ENCODE data around the gene HSPE1. TPM values are rescaled to one million over a fixed set of nuclear protein-coding genes. Genes with fewer than 3 reads are reported as not detected.

HSPE1 gene
- total and polyA plus RNA-seq, 8 donors: 17.1 to 98.6 (median 38.3) TPM

DNA sequence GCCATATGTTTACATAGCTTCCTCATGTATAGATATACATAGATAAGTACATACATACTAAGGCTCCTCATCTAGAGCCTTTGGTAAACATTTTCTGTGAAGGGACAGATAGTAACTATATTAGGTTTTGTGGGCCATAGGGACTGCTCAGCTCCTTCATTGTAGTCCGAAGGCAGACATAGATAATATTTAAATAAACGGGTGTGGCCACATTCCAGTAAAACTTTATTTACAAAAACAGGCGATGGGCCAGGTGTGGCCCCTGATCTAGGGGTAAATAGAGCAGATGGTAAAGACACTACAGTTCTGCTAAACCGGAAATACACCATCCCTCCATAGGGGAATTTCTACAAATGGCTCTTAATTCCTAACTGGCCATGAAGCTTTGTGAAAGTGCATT lies 39.5 kb upstream of the HSPE1 start:
- FAIRE-seq: no peak
- H3K4me3 ChIP-seq: no peak overlapping the region
- no peaks in the 10 kb centered on the region for H3K4me1 ChIP-seq
- no peaks in the 10 kb centered on the region for H3K9me3 ChIP-seq
- no peak for DNase-seq
- TF ChIP-seq CTCF (IDR thresholded peaks at IDR 0.05): no peak
- no peak overlapping the region for H3K27ac ChIP-seq
- no peak for ATAC-seq
- WGBS, 2 donors: 76 to 83% methylated on average over 4 of the region's 4 CpGs
- intact Hi-C loops (cut with DNase I): no loop called here
- no peaks in the 10 kb centered on the region for H3K27me3 ChIP-seq
- peaks cover 0 to 14% (median 11%) of the 10 kb centered on the region in 3 donors for H3K36me3 ChIP-seq

DNA sequence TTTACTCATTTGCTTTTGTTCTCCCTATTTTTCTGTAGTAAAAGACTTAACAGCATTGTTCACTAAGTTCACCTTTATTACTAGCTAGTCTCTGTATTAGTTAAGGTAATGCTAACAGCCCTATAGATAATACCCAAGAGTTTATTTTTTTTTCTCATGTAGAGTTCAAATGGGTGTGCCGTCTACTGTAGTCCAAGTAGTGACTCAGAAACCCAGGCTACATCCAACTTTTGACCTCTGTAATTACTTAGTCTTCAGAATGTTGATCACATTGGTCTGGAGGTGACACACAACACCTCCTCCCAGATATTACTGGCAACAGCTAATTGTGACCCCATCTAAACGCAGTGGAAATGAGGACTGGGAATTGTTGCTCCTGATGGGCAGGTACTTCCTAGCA lies 39.1 kb upstream of the HSPE1 start:
- intact Hi-C loops (cut with DNase I): no loop called here
- Histone ChIP-seq H3K36me3 (peaks cover 0 to 18% (median 14%) of the 10 kb centered on the region in 3 donors), H3K9me3 (no peaks in the 10 kb centered on the region), H3K4me1 (no peaks in the 10 kb centered on the region), H3K27me3 (no peaks in the 10 kb centered on the region), H3K4me3 (no peak overlapping the region), H3K27ac (no peak overlapping the region)
- DNase-seq (no peak), FAIRE-seq (no peak), ATAC-seq (peak in 1 of 4 donors; percentile 54)
- no peak for TF ChIP-seq CTCF (IDR thresholded peaks at IDR 0.05)
- WGBS, 2 donors: 90% methylated on average over 2 of the region's 2 CpGs

DNA sequence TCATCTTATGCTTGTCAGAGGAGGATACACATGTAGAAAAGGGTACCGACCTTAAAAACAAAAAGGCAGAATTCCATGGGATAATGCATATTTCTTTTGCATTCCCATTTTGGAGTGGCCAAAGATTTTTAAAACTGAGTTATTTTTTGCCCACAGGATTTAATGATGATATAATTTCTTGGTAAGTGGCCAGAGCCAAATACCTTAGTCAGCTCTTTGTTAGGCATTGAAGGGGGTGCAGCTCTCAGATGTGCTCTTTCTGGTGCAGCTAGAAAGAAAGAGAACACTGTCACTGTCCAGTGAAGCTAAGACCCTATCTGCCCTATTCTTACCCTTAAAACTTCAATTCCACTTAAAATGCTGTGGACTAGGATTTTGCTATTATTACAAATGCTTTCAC lies 36.0 kb upstream of the HSPE1 start:
- Histone ChIP-seq H3K4me3 (no peak overlapping the region), H3K4me1 (no peaks in the 10 kb centered on the region), H3K27me3 (no peaks in the 10 kb centered on the region), H3K9me3 (no peaks in the 10 kb centered on the region), H3K27ac (no peak overlapping the region), H3K36me3 (peaks cover 0 to 39% (median 20%) of the 10 kb centered on the region in 3 donors)
- ATAC-seq: no peak
- no peak for TF ChIP-seq CTCF (IDR thresholded peaks at IDR 0.05)
- 76 to 97% methylated on average over 1 of the region's 1 CpG for WGBS, 2 donors
- intact Hi-C loops (cut with DNase I): no loop called here
- no peak for FAIRE-seq
- no peak for DNase-seq

DNA sequence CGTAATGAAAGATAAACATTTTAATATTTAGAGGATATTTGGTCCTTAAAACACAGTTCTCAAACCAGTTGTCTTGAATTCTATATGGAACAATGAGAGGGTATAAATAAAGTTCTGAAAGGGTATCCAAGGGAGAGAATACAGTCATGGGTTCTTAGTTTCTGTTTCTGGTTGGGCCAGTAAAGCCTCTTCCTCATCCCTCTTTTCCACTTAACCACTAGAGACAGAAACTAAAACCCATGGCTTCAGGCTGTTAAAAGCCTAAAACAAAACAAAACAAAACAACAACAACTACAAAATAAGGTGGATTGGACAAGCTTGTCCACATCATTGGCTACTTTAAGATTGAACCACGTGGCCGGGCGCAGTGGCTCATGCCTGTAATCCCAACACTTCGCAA lies 28.0 kb upstream of the HSPE1 start:
- DNase-seq (no peak), ATAC-seq (no peak), FAIRE-seq (no peak)
- 97% methylated on average over 5 of the region's 5 CpGs for WGBS, 2 donors
- Histone ChIP-seq H3K36me3 (peaks cover 6 to 72% (median 41%) of the 10 kb centered on the region in 3 donors), H3K27ac (no peak overlapping the region), H3K27me3 (no peaks in the 10 kb centered on the region), H3K4me3 (no peak overlapping the region), H3K9me3 (no peaks in the 10 kb centered on the region), H3K4me1 (no peaks in the 10 kb centered on the region)
- intact Hi-C loops (cut with DNase I): loop anchor here in 1 of 3 donors (10.0 kb wide), 1 partner anchor 67 kb away; no protein-coding TSS in a partner anchor
- no peak for TF ChIP-seq CTCF (IDR thresholded peaks at IDR 0.05)

GRCh38 chr2:197477797-197478196 lies 22.4 kb upstream of the HSPE1 start:
- H3K27me3 ChIP-seq: no peaks in the 10 kb centered on the region

More at GRCh38 chr2:197477797-197478196, 22.4 kb upstream of the HSPE1 start:
- 99 to 100% methylated on average over 3 of the region's 3 CpGs for WGBS, 2 donors
- Histone ChIP-seq H3K27ac (no peak overlapping the region), H3K9me3 (no peaks in the 10 kb centered on the region), H3K4me1 (no peaks in the 10 kb centered on the region), H3K4me3 (no peak overlapping the region), H3K36me3 (peaks cover 6 to 39% (median 22%) of the 10 kb centered on the region in 3 donors)
- FAIRE-seq (no peak), DNase-seq (no peak), ATAC-seq (no peak)
- intact Hi-C loops (cut with DNase I): loop anchor here in 1 of 3 donors (10.0 kb wide), 1 partner anchor 73 kb away; no protein-coding TSS in a partner anchor
- no peak for TF ChIP-seq CTCF (IDR thresholded peaks at IDR 0.05)

Measured in pancreas (tissue), 10 donors.